Keratinocyte (primary cell): ENCODE measurements around the gene TTC4. TPM values are rescaled to one million over a fixed set of nuclear protein-coding genes. Genes with fewer than 3 reads are reported as not detected.

ENCODE experiments used
- DNase-seq: peaks from one replicate; pipeline ENCODE4 v3.0.0-alpha.2; 2011; ENCODE audit warnings: low read depth, missing footprints, low spot score
- FAIRE-seq: peaks from 2 replicates; lab custom pipeline; 2011; peaks lifted over from hg19 to GRCh38; lab: Jason Lieb, UNC
- H2AFZ ChIP-seq: 2 replicates; pipeline ENCODE4 v1.6.0; 2012; ENCODE audit warnings: low read length, control low read depth, inconsistent platforms; ENCODE audit not compliant: control insufficient read depth
- H3K27ac ChIP-seq: 2 replicates; pipeline ENCODE4 v1.5.1; 2011; ENCODE audit warnings: low read length; ENCODE audit not compliant: control insufficient read depth, insufficient read depth
- H3K27me3 ChIP-seq: 3 replicates; pipeline ENCODE4 v1.6.0; 2011; ENCODE audit warnings: low read length; ENCODE audit not compliant: control insufficient read depth, insufficient read depth; ENCODE audit errors: extremely low read depth
- H3K36me3 ChIP-seq, 2 experiments: 2 replicates in 1 of 2; 3 replicates in 1 of 2; pipeline ENCODE4 v1.5.1; 2011; ENCODE audit warnings: low read length in 2 of 2, mild to moderate bottlenecking in 1 of 2; ENCODE audit not compliant: control insufficient read depth in 2 of 2, insufficient read depth in 2 of 2; ENCODE audit errors: extremely low read depth in 1 of 2
- H3K4me1 ChIP-seq: 3 replicates; pipeline ENCODE4 v1.5.1; 2011; ENCODE audit warnings: low read length; ENCODE audit not compliant: control insufficient read depth, insufficient read depth; ENCODE audit errors: extremely low read depth
- H3K4me2 ChIP-seq: 3 replicates; pipeline ENCODE4 v1.6.0; 2011; ENCODE audit warnings: low read depth, low read length; ENCODE audit not compliant: control insufficient read depth, insufficient read depth; ENCODE audit errors: extremely low read depth
- H3K4me3 ChIP-seq, 3 experiments: fragments of 200-600 bp in 1 of 3; sonication (generic) in 1 of 3; 2 replicates in 2 of 3; 3 replicates in 1 of 3; pipeline ENCODE4 v1.5.1; 2011 to 2016; ENCODE audit warnings: low read length in 3 of 3, mild to moderate bottlenecking in 3 of 3, control low read depth in 2 of 3, inconsistent platforms in 1 of 3, low read depth in 1 of 3, mixed read lengths in 1 of 3, mixed run types in 1 of 3, moderate library complexity in 1 of 3; ENCODE audit not compliant: control insufficient read depth in 2 of 3, insufficient read depth in 2 of 3; ENCODE audit errors: extremely low read depth in 1 of 3
- H3K79me2 ChIP-seq: 2 replicates; pipeline ENCODE4 v1.6.0; 2012; ENCODE audit warnings: low read length; ENCODE audit not compliant: control insufficient read depth, insufficient read depth
- H3K9ac ChIP-seq: 3 replicates; pipeline ENCODE4 v1.6.0; 2011; ENCODE audit warnings: low read length; ENCODE audit not compliant: control insufficient read depth, insufficient read depth; ENCODE audit errors: extremely low read depth
- H3K9me1 ChIP-seq: 3 replicates; pipeline ENCODE4 v1.6.0; 2011; ENCODE audit warnings: low read length; ENCODE audit not compliant: control insufficient read depth, insufficient read depth; ENCODE audit errors: extremely low read depth
- H3K9me3 ChIP-seq: 2 replicates; pipeline ENCODE4 v1.5.1; 2012; ENCODE audit warnings: low read depth, low read length; ENCODE audit not compliant: control insufficient read depth
- H4K20me1 ChIP-seq: 3 replicates; pipeline ENCODE4 v1.6.0; 2011; ENCODE audit warnings: low read length; ENCODE audit not compliant: control insufficient read depth, insufficient read depth; ENCODE audit errors: extremely low read depth
- CTCF ChIP-seq, 3 experiments: IDR thresholded peaks in 1 of 3; conservative IDR thresholded peaks in 1 of 3; optimal IDR thresholded peaks in 1 of 3; 2 replicates in 2 of 3; 3 replicates in 1 of 3; pipeline versions ENCODE3 to v1.5.1; 2011; ENCODE audit warnings: low read length in 3 of 3, mild to moderate bottlenecking in 3 of 3, moderate library complexity in 2 of 3, control low read depth in 1 of 3, inconsistent platforms in 1 of 3; ENCODE audit not compliant: insufficient read depth in 2 of 3; ENCODE audit errors: extremely low read depth in 1 of 3
- EZH2 ChIP-seq: IDR thresholded peaks from one replicate; pipeline ENCODE4 v1.6.1; 2012; ENCODE audit warnings: inconsistent platforms, mild to moderate bottlenecking, low read length, moderate library complexity
- dilution Hi-C: fragments of 300-500 bp; cut with MboI; formaldehyde crosslinking; loops from one replicate; pipeline ENCODE4 v1.7.0; 2020; ENCODE audit warnings: low sequenced_read_pairs; ENCODE audit not compliant: extremely low pct_ligation_motif_present
- polyA plus RNA-seq, 5 experiments: library from polyadenylated mRNA; depleted of rRNA in 3 of 5; stranded (reverse) in 3 of 5; stranded (forward) in 1 of 5; unstranded in 1 of 5; fragments of >200 nt; gene quantifications; 1 replicate in 1 of 5; 2 replicates in 3 of 5; 3 replicates in 1 of 5; pipeline versions ENCODE4 v1.2.1 to v1.2.3, GENCODE V29; 2011 to 2012; ENCODE audit warnings: missing spikeins in 2 of 5, low read depth in 1 of 5, low replicate concordance in 1 of 5

TTC4 gene
- polyA plus RNA-seq, 1 donor (not counting 4 experiments of a cell fraction or from before 2014, with no cell fraction given) = 40.3 TPM

GRCh38 chr1:54738244-54738643 is 22.6 kb downstream of the TTC4 start:
- Histone ChIP-seq H3K4me2 (no peak overlapping the region), H3K27ac (no peak overlapping the region), H4K20me1 (no peaks in the 10 kb centered on the region), H3K4me1 (no peaks in the 10 kb centered on the region), H3K9me3 (no peaks in the 10 kb centered on the region), H3K79me2 (no peaks in the 10 kb centered on the region), H3K27me3 (no peaks in the 10 kb centered on the region), H3K4me3 (no peak overlapping the region), H3K36me3 (peaks cover 28 to 29% of the 10 kb centered on the region in 2 experiments), H3K9ac (no peak overlapping the region), H3K9me1 (no peaks in the 10 kb centered on the region), H2AFZ (no peak overlapping the region)
- TF ChIP-seq EZH2 (no peak), CTCF (optimal IDR thresholded peaks at IDR 0.05 in 1 of 3, IDR thresholded peaks at IDR 0.05 in 1 of 3, conservative IDR thresholded peaks at IDR 0.05 in 1 of 3; ENCODE audit: extremely low read depth in 1 of 3, insufficient read depth in 2 of 3, low read length in 3 of 3) (no peak)
- FAIRE-seq = no peak
- dilution Hi-C loops = no loop called here
- DNase-seq = no peak

- Histone ChIP-seq H3K79me2 (no peaks in the 10 kb centered on the region), H3K9ac (no peak overlapping the region), H3K9me1 (no peaks in the 10 kb centered on the region), H2AFZ (no peak overlapping the region), H3K27ac (no peak overlapping the region), H3K4me3 (no peak overlapping the region), H4K20me1 (no peaks in the 10 kb centered on the region), H3K36me3 (peaks cover 30% of the 10 kb centered on the region in 2 experiments), H3K27me3 (no peaks in the 10 kb centered on the region), H3K9me3 (no peaks in the 10 kb centered on the region), H3K4me2 (no peak overlapping the region), H3K4me1 (no peaks in the 10 kb centered on the region)
- TF ChIP-seq CTCF (optimal IDR thresholded peaks at IDR 0.05 in 1 of 3, IDR thresholded peaks at IDR 0.05 in 1 of 3, conservative IDR thresholded peaks at IDR 0.05 in 1 of 3; ENCODE audit: extremely low read depth in 1 of 3, insufficient read depth in 2 of 3, low read length in 3 of 3) = no peak
- no peak for TF ChIP-seq EZH2
- dilution Hi-C loops = no loop called here
- no peak for FAIRE-seq
- DNase-seq = no peak
Observed at GRCh38 chr1:54741531-54741930, 25.9 kb downstream of the TTC4 start.
